GM19193 (cell line): ENCODE data around the gene DHRS1.
A peak's percentile ranks its signal among the peaks of the same experiment; 100 is the strongest.

Experiments used
- POLR2A ChIP-seq: IDR thresholded peaks from 4 replicates; pipeline ENCODE4 v1.6.1; 2011; ENCODE audit not compliant: insufficient read depth, insufficient read length; ENCODE audit errors: extremely low read depth

Gene DHRS1

GRCh38 chr14:24283796-24284460, 15.7 kb downstream of the DHRS1 start:
- TF ChIP-seq POLR2A = no peak

GRCh38 chr14:24282736-24283135, 16.8 kb downstream of the DHRS1 start:
- TF ChIP-seq POLR2A = no peak

- no peak for TF ChIP-seq POLR2A
These were observed 17.9 kb downstream of the DHRS1 start for GRCh38 chr14:24281636-24282035.

- TF ChIP-seq POLR2A = no peak
These were observed 18.7 kb downstream of the DHRS1 start for GRCh38 chr14:24280797-24281460.

GRCh38 chr14:24279301-24280186, 20.0 kb downstream of the DHRS1 start:
- no peak for TF ChIP-seq POLR2A

- no peak for TF ChIP-seq POLR2A
These were observed 21.2 kb downstream of the DHRS1 start for GRCh38 chr14:24278424-24278823.

- no peak for TF ChIP-seq POLR2A
These were observed 21.8 kb downstream of the DHRS1 start for GRCh38 chr14:24277606-24278321.

- no peak for TF ChIP-seq POLR2A
These were observed 22.5 kb downstream of the DHRS1 start for GRCh38 chr14:24277071-24277470.

GRCh38 chr14:24274101-24274543, 25.5 kb downstream of the DHRS1 start:
- peak; percentile 29 for TF ChIP-seq POLR2A

- no peak for TF ChIP-seq POLR2A
These were observed 26.1 kb downstream of the DHRS1 start for GRCh38 chr14:24273422-24273998.

- no peak for TF ChIP-seq POLR2A
These were observed 27.1 kb downstream of the DHRS1 start for GRCh38 chr14:24272467-24272866.

- no peak for TF ChIP-seq POLR2A
These were observed 27.7 kb downstream of the DHRS1 start for GRCh38 chr14:24271834-24272263.

GRCh38 chr14:24271134-24271833, 28.3 kb downstream of the DHRS1 start, which contains the start of gene RABGGTA:
Gene RABGGTA (minus strand): TSS chr14:24271597. CDS start chr14:24271115, 482 bp downstream.
- TF ChIP-seq POLR2A = peak; percentile 91
